Raji (cell line): ENCODE results near the gene CTSD.

Experiments
- POLR2A ChIP-seq: IDR thresholded peaks from 2 replicates; pipeline ENCODE4 v1.6.1; 2011; ENCODE audit warnings: low read depth, low read length, control low read depth; ENCODE audit not compliant: insufficient read depth

CTSD gene

GRCh38 chr11:1784761-1785650, 21.3 kb upstream of the CTSD start:
- TF ChIP-seq POLR2A = no peak

- no peak for TF ChIP-seq POLR2A
Observed at GRCh38 chr11:1783725-1784529, 20.2 kb upstream of the CTSD start.

DNA sequence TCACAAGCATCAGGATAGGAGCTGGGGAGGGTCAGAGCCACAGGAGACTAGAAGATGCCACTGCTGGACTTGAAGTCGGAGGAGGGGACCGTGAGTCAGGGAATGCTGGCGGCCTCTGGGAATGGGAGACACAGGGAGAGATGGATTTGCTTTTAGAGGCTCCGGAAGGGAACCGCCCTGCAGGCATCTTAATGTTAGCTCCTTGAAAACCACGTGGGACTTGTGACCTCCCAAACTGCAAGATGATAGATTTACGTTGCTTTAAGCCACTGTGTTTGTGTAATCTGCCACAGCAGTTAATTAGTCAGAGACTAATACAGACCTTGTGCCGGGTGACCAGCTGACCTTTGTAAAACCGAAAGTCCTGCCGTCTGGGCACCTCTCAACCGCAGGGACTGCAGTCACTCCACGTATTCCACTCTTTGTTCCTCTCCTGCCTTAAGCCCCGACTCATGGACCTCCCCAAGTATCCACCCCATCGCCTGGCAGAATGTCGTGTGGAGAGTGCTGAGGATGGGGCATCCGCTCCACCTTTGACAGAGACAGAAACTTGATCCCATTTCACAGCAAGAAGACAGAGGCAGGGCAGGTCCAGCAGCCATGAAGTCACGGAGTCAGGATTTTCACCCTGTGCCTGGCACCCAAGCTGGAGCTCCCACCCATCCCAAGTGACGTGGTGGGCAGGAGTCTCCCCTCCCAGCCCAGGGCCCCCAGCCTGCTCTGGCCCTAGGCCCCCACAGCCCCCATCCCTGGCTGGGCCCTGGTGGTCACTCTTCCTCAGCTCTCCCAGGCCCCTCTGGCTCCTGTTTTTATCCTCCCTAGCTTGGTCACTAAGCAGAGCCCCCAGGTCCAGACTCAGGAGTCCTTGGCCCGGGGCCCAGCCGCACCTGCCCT, 19.4 kb upstream of the CTSD start:
- TF ChIP-seq POLR2A = no peak

GRCh38 chr11:1782031-1782590, 18.4 kb upstream of the CTSD start:
- TF ChIP-seq POLR2A = no peak

GRCh38 chr11:1781593-1781975, 17.9 kb upstream of the CTSD start:
- no peak for TF ChIP-seq POLR2A

DNA sequence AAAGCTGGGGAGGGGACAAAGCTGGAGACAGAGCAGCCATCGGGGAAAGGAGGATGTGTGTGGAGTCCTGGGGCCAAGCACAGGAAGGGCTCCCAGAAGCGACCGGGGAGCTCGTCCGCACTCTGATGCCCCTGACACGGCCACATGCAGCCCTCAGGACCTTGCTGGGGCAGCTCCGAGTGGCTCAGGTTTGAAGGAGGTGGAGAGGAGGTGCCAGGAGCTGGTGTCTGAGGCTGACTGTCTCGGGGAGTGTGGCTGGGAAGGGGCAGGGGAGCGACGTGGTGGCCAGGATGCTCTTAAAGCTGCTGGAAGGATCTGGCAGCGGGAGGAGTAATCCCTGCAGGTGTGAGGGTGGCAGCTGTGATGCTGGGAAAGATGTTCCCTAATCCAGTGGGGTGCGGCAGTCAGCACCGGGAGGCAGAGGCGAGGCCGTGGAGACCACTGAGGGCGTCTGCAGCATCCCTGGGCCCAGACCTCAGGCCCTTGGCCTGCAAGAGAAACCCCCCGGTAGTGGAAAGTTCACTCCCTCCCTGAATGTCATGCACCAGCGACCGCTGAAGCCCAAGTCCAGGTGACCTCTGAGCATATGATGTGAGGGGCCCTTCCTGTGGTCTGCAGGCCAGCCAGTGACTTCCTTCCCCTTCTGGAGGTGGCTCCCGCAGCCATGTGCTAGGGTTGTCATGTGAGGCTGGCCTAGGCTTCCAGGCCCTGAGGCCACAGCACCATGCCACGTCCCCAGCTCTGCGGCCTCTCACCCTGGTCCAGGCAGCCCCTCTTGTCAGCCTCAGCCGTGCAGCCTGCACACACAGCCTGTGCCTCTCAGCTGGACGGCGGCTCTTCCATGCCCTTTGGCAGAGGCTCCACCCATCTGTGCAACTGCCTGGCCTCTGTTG, 17.2 kb upstream of the CTSD start:
- no peak for TF ChIP-seq POLR2A

DNA sequence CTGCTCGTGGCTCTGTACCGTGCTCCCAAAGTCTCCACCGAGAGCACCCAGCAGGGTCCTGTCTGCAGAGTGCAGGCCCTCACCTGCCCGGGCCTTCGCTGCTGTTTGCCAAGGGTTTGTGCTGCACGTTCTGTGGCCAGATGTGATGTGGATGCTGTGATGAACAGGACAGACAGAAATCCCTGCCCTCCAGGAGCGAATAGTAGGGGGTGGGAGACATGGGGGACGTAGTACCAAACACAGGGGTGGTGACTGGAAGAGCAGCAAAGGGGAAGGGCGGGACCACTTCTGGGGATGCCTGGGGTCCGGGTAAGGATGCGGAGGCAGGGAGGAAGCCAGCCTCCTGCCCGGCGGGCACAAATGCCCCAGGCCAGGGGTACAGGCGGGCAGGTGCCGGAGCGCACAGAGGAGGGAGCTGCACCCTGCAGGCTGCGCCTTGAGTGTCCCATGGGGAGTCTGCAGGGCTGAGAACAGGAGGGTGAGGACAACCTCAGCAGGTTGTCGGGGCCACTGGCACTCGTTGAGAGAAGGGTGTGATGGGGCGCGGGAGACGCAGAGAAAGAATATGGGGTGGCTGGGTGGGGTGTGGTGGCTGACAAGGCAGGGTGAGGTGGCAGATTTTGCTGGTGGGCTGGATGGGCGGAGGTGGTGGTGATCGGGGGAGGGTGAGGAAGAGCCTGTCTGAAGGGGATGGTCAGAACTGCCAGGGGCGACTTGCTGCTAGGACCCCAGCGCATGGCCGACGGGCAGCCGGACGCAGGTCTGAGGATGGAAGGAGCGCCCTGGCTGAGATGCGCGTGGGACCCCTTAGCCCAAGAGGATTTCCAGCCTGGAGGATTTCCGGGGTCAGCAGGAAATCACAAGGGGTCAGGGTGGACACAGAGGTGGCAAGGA, 16.3 kb upstream of the CTSD start:
- TF ChIP-seq POLR2A = no peak

GRCh38 chr11:1779034-1779805, 15.5 kb upstream of the CTSD start:
- no peak for TF ChIP-seq POLR2A

DNA sequence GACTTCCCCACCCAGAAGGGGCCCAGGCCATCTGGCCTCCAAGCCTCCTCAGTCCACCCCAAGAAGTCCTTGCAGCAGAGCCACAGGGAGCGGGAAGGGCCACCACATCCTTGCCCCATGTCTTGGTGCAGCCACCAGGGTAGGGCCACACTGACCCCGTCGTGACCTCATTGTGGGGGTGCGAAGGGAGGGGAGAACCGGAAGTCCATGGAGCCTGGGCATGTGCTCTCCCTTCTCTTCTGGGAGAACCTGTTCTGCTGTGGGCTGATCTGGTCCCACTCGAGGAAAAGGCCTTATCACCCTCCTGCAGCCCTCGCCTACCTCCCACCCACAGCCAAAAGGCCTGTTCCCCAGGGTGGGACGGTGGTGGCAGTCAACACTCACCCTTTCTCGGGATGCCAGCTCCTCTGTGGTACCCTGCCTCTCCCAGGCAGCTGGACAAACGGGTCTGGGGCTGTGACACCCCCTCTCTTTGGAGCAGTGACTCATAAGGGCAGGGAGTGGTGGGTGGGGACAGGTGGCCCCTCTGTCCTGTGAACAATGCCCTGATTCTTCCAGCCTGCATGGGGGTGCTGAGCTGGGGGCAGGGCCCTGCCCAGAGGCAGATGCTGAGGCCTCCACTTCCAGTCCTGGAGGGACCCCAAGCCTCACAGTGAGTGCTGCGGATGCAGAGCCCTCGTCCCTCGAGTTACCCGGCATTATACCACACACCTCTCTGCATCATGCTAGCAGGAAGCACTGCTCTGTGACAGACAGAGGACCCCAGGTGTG, 14.6 kb upstream of the CTSD start:
- no peak for TF ChIP-seq POLR2A

DNA sequence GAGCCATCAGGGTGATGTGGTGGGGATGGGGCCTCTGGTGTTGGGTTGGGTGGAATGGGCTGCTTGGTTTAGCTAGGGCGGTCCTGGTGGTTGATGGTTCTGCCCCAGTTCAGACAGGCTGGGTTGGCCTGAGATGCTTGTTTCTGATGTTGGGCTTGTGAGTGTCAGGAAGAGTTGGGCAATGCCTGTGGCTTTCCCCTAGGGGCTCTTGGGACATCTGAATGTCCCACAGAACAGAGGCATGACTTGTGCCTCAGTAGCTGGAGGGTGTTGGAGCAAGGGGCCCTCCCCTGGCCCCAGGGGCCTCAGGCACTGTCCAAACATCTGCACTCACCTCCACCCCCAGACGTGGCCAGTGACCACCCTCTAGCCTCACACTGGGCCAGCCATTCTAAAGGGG, 14.0 kb upstream of the CTSD start:
- no peak for TF ChIP-seq POLR2A

- TF ChIP-seq POLR2A = no peak
Observed at GRCh38 chr11:1776944-1777715, 13.4 kb upstream of the CTSD start.
